Colonic mucosa (tissue), 4 donors: ENCODE measurements around the gene GOLGA6A. TPM values are rescaled to one million over a fixed set of nuclear protein-coding genes. Genes with fewer than 3 reads are reported as not detected.
"Not testable (repeated sequence)": the region's sequence is repeated elsewhere in the genome, so short reads cannot be mapped to it uniquely, and the experiment has no call there.

Source experiments
- DNase-seq: peaks from one replicate; pipeline ENCODE4 v3.0.0-alpha.2; 2020
- H3K27ac ChIP-seq: fragments of 200-600 bp; one replicate; pipeline ENCODE4 v1.8.0; 2021
- H3K27me3 ChIP-seq: fragments of 200-600 bp; one replicate; pipeline ENCODE4 v1.8.0; 2021
- H3K36me3 ChIP-seq: fragments of 200-600 bp; one replicate; pipeline ENCODE4 v1.8.0; 2021
- H3K4me1 ChIP-seq: fragments of 200-600 bp; one replicate; pipeline ENCODE4 v1.8.0; 2021; ENCODE audit warnings: mild to moderate bottlenecking
- H3K4me3 ChIP-seq: fragments of 200-600 bp; one replicate; pipeline ENCODE4 v1.8.0; 2021
- H3K9ac ChIP-seq, 2 donors: one replicate each; pipeline ENCODE4 v1.7.0; 2013; ENCODE audit warnings: control low read depth in 2 of 2, low read depth in 2 of 2, low read length in 2 of 2
- H3K9me3 ChIP-seq: fragments of 200-600 bp; one replicate; pipeline ENCODE4 v1.8.0; 2021
- intact Hi-C: fragments of 100-400 bp; cut with DNase I; formaldehyde crosslinking; loops from one replicate; pipeline ENCODE4 v1.14.1; 2022
- total RNA-seq, 2 donors: library from RNA; stranded (reverse); fragmentation: NEBNext Ultra II Directional in 1 of 2; extraction: Animal tissue kit (Norgen Biotek cat#: 25700) in 1 of 2; gene quantifications; one replicate each; pipeline ENCODE4 v1.2.1, GENCODE V29; 2021
- TF ChIP-seq, protein P1 (sequence below): fragments of 200-600 bp; IDR thresholded peaks from one replicate; pipeline ENCODE4 v1.8.0; 2022; ENCODE audit warnings: antibody characterized with exemption, mild to moderate bottlenecking
- donor health status: healthy.
- donor health status: DM: no; HTN: no; CAD: no.
- donor health status: DM: no; HTN: no; CAD: no.

GOLGA6A gene
- total RNA-seq, 2 donors from 2014 or later: not detected

DNA sequence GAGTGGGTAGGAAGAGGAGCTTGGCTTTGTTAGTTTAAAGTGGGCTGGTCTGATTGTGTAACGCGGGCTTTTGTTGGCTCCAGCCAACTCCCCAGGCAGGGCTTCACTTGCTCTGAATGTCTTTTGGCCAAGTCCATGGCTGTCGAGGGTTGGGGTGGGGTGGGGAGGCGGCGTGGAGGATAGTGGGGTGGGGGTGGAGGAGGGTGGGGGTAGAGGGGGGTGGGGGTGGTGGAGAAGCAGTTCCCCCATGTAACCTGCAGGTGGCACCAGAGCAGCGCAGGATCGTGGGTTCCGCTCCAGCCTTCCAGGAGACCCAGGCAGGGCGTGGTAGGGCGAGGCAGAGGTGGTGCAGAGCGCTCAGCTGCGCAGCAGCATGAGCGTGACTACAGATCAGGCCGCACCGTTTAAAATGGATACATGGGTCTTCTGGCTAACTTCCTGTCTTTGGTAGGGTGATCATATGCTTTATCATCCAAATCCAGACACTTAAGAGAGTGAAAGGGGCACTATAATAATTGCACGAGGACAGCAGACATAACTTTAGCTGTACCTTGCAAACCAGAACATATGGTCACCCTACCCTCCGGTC is 28.3 kb downstream of the GOLGA6A start:
- H3K27me3 ChIP-seq: no peaks in the 10 kb centered on the region
- no peak overlapping the region for H3K9ac ChIP-seq
- no peak overlapping the region for H3K4me3 ChIP-seq
- H3K27ac ChIP-seq: no peak overlapping the region
- no peaks in the 10 kb centered on the region for H3K4me1 ChIP-seq
- intact Hi-C loops: no loop called here
- DNase-seq: peak; percentile 78
- TF ChIP-seq, protein P1, sequence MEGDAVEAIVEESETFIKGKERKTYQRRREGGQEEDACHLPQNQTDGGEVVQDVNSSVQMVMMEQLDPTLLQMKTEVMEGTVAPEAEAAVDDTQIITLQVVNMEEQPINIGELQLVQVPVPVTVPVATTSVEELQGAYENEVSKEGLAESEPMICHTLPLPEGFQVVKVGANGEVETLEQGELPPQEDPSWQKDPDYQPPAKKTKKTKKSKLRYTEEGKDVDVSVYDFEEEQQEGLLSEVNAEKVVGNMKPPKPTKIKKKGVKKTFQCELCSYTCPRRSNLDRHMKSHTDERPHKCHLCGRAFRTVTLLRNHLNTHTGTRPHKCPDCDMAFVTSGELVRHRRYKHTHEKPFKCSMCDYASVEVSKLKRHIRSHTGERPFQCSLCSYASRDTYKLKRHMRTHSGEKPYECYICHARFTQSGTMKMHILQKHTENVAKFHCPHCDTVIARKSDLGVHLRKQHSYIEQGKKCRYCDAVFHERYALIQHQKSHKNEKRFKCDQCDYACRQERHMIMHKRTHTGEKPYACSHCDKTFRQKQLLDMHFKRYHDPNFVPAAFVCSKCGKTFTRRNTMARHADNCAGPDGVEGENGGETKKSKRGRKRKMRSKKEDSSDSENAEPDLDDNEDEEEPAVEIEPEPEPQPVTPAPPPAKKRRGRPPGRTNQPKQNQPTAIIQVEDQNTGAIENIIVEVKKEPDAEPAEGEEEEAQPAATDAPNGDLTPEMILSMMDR: peak; percentile 39
- H3K36me3 ChIP-seq: no peaks in the 10 kb centered on the region
- no peaks in the 10 kb centered on the region for H3K9me3 ChIP-seq

DNA sequence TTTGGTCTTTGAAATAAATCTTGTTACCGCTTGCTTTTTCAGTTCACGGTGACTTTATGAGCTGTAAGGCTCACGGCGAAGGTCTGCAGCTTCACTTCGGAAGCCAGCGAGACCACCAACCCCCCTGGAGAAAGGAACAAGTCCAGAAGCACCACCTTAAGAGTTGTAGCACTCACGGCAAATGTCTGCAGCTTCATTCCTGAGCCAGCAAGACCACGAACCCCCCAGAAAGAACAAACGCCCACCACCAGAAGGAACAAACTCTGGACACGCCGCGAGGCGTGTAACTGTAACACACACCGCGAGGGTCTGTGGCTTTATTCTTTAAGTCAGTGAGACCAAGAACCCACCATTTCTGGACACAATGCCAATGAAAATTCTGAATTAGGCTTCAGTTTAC is 28.8 kb downstream of the GOLGA6A start:
- no peaks in the 10 kb centered on the region for H3K36me3 ChIP-seq
- H3K4me1 ChIP-seq: no peaks in the 10 kb centered on the region
- no peak for DNase-seq
- TF ChIP-seq, protein P1: no peak
- no peak overlapping the region for H3K4me3 ChIP-seq
- H3K27me3 ChIP-seq: no peaks in the 10 kb centered on the region
- no peak overlapping the region for H3K9ac ChIP-seq
- intact Hi-C loops: no loop called here
- H3K9me3 ChIP-seq: no peaks in the 10 kb centered on the region
- H3K27ac ChIP-seq: no peak overlapping the region

DNA sequence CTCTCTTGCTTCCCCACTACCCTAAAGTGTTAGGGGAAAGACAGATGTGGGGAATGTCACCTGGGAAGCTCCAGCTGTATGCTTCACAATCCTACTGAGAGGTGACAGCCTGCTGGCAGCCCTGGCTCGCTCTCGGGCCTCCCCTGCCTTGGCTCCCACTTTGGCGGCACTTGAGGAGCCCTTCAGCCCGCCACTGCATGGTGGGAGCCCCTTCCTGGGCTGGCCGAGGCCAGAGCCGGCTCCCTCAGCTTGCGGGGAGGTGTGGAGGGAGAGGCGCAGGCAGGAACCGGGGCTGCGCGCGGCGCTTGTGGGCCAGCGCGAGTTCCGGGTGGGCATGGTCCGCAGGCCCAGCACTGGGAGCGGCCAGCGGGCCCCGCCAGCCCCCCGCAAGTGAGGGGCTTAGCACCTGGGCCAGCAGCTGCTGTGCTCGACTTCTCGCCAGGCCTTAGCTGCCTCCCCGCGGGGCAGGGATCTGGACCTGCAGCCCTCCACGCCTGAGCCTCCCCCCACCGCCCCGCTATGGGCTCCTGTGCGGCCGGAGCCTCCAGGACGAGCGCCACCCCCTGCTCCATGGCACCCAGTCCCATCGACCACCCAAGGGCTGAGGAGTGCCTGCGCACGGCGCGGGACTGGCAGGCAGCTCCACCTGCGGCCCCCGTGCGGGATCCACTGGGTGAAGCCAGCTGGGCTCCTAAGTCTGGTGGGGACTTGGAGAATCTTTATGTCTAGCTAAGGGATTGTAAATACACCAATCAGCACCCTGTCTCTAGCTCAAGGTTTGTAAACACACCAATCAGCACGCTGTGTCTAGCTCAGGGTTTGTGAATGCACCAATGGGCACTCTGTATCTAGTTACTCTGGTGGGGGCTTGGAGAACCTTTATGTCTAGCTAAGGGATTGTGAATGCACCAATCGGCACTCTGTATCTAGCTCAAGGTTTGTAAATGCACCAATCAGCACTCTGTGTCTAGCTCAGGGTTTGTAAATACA is 29.8 kb downstream of the GOLGA6A start:
- DNase-seq, H3K9me3 ChIP-seq, H3K4me1 ChIP-seq, H3K36me3 ChIP-seq, H3K9ac ChIP-seq, intact Hi-C loops, H3K4me3 ChIP-seq, H3K27me3 ChIP-seq: not testable (repeated sequence)
- peak overlapping the region; percentile 27 for H3K27ac ChIP-seq

DNA sequence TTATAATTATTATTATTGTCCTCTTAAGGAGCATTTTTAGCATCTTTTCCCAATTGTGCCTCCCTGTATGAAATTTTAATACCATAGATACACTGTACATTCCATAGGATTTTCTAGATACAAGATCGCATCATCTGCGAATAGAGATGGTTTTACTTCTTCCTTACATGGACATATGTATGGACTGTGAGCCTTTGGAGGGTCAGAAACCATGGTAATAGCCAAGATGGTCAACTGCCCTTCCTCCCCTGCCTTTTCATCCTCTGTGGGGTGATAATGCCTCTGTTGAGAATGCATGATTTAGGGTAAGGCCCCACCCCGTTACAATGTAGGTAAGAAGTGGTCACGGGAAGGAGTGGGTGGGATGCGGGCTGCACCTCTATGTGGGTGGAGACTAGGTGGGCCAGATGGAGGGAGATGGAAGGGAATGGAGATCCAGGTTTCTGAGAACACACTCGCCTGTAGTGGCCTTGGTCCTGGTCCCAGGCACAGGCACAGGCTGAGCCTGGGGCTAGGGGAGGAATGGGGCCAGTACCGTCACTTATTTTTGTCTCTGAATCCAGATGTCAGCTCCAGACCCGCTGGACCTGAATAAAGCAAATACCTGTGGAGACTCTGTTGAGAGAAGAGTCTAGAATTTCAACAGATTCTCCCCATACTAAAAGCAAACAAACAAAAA is 31.7 kb downstream of the GOLGA6A start:
- DNase-seq: no peak
- Histone ChIP-seq H3K27ac (peak overlapping the region; percentile 66), H3K4me1 (no peaks in the 10 kb centered on the region), H3K9ac (no peak overlapping the region), H3K9me3 (no peaks in the 10 kb centered on the region), H3K4me3 (no peak overlapping the region), H3K27me3 (no peaks in the 10 kb centered on the region), H3K36me3 (no peaks in the 10 kb centered on the region)
- intact Hi-C loops: no loop called here
- TF ChIP-seq, protein P1: no peak

DNA sequence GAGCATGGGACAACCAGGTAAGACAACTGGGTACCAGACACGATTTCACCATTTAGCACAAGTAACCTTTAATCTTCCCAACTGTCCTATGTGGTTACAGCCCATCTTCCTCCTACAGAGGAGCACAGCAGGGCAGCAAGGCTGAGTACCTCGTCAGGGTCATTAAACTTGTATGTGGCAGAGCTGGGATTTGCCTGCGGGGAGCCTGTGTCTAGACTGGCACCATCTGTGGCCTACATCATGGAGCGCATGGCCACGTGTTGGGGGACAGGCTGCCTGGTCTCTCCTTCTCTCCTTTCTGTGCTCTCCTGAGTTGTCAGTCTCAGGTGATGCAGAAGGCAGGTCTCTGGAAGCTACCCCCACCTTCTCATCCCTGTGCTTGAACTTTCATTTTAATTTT is 32.2 kb downstream of the GOLGA6A start:
- intact Hi-C loops: no loop called here
- H3K4me1 ChIP-seq: no peaks in the 10 kb centered on the region
- H3K36me3 ChIP-seq: no peaks in the 10 kb centered on the region
- H3K9me3 ChIP-seq: no peaks in the 10 kb centered on the region
- DNase-seq: no peak
- no peak overlapping the region for H3K9ac ChIP-seq
- TF ChIP-seq, protein P1: no peak
- no peak overlapping the region for H3K4me3 ChIP-seq
- no peaks in the 10 kb centered on the region for H3K27me3 ChIP-seq
- H3K27ac ChIP-seq: peak overlapping the region; percentile 66
